ENCODE measurements around the gene COPS9. TPM values are rescaled to one million over a fixed set of nuclear protein-coding genes. Genes with fewer than 3 reads are reported as not detected.

The COPS9 gene
- total RNA-seq, 1 experiment from 2014 or later, result 473 TPM

DNA sequence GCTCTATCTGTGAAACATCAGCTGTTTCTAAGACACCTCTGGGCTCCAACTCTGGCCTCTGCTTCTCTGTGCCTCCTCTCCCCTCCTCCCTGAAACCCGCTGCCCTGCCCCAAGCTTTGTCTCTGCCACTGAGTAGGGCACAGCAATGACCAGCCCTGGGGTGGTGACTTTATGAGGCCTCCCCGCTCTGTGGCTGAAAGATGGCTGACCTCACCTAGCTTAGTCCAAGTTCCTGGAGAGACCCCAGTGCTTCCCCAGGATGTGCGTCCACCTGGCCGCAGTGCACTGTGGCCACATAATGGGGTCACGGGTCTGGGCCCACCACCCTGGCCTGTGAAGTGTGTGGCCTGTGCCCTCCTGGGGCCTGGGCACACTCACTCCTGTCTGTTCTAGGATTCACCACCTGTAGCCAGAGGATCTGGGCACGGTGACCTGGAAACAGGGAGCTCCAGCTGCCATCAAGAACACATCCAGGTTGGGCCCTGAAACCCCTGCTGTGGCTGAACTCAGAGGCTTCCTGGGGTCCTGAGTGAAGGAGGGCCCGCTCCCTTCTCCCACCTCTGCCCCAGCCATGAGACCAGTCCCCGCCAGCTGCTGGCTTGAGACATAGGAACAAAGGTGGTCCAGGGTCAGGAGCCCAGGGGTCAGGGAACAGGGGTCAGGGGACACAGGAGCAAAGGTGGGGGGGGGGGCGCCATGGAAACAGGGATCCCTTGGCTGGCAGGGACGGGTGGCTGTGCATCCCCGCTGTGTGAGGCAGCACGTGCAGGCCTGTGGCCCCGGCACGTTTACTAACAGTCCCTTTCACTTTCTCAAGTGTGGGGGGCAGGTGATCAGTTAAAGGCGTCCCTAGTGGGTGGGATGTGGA is 33.6 kb upstream of the COPS9 start:
- POLR2A ChIA-PET (ENCODE audit: unreplicated experiment), result no interaction called here
- CTCF ChIA-PET, result no interaction called here
- intact Hi-C loops (cut with micrococcal nuclease), result no loop called here
- TF ChIP-seq, protein P1, sequence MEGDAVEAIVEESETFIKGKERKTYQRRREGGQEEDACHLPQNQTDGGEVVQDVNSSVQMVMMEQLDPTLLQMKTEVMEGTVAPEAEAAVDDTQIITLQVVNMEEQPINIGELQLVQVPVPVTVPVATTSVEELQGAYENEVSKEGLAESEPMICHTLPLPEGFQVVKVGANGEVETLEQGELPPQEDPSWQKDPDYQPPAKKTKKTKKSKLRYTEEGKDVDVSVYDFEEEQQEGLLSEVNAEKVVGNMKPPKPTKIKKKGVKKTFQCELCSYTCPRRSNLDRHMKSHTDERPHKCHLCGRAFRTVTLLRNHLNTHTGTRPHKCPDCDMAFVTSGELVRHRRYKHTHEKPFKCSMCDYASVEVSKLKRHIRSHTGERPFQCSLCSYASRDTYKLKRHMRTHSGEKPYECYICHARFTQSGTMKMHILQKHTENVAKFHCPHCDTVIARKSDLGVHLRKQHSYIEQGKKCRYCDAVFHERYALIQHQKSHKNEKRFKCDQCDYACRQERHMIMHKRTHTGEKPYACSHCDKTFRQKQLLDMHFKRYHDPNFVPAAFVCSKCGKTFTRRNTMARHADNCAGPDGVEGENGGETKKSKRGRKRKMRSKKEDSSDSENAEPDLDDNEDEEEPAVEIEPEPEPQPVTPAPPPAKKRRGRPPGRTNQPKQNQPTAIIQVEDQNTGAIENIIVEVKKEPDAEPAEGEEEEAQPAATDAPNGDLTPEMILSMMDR (conservative IDR thresholded peaks at IDR 0.05; ENCODE audit: low read depth, low read length), result no peak
- TF ChIP-seq EZH2phosphoT487 (IDR thresholded peaks at IDR 0.05; ENCODE audit: borderline replicate concordance, low read length) (no peak), EZH2 (IDR thresholded peaks at IDR 0.05; ENCODE audit: low read length, unreplicated experiment) (no peak)
- Histone ChIP-seq H3K9me3 (ENCODE audit: low read length) (no peaks in the 10 kb centered on the region), H3F3A (ENCODE audit: low read length, unreplicated experiment) (no peaks in the 10 kb centered on the region), H3K4me1 (ENCODE audit: insufficient read depth, low read length) (no peaks in the 10 kb centered on the region), H3K9ac (ENCODE audit: low read length) (no peak overlapping the region), H2AFZ (ENCODE audit: low read length) (no peak overlapping the region), H4K20me1 (ENCODE audit: low read length) (no peaks in the 10 kb centered on the region), H3K27me3 (ENCODE audit: low read length) (peaks cover 46% of the 10 kb centered on the region), H3K4me3 (ENCODE audit: low read length) (no peak overlapping the region), H3K9me2 (replicated peaks; ENCODE audit: low read length) (no peaks in the 10 kb centered on the region), H3K4me2 (ENCODE audit: low read length) (no peak overlapping the region), H3K27ac (ENCODE audit: low read length) (no peak overlapping the region), H3K79me2 (ENCODE audit: low read length) (no peaks in the 10 kb centered on the region), H3K36me3 (ENCODE audit: low read depth, low read length) (no peaks in the 10 kb centered on the region)
- no peak for ATAC-seq
- no peak for DNase-seq
- no TSS peak for BruUV-seq (replicated peaks)

DNA sequence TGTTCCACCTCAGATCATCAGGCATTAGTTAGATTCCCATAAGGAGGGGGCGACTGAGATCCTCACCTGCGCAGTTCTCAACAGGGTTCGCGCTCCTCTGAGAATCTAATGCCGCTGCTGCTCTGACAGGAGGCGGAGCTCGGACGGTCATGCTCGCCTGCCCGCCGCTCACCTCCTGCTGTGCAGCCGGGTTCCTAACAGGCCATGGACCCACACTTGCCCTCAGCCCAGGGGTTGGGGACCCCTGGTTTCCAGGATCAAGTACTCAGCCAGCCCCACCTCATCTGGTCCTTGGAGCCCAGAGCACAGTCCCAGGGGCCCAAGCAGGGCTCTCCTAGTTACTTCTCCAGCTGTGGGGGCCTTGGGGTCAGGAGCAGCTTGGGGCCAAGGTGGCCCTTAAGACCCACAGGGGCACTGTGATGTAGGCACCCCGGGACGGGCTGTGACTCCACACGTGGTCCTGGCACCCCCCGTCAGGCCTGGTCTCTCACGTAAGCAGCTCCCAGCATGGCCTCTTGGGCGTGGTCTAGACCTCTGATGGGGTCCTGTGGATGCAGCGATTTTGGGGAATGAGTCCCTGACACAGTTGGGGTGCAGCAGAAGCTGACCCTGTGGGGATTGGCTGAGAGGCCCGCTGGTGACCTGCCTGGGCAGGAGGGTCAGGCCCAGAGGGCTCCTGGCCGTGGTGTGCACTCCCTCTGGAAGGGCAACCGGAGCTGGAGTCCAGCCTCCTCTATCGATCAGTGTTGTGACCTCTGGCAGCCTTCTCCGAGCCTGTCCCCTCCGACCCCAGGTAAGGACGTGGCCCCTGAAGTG is 32.6 kb upstream of the COPS9 start:
- Histone ChIP-seq H3K79me2 (ENCODE audit: low read length) (no peaks in the 10 kb centered on the region), H3F3A (ENCODE audit: low read length, unreplicated experiment) (no peaks in the 10 kb centered on the region), H3K27ac (ENCODE audit: low read length) (no peak overlapping the region), H3K4me1 (ENCODE audit: insufficient read depth, low read length) (no peaks in the 10 kb centered on the region), H3K9ac (ENCODE audit: low read length) (no peak overlapping the region), H3K4me2 (ENCODE audit: low read length) (no peak overlapping the region), H4K20me1 (ENCODE audit: low read length) (no peaks in the 10 kb centered on the region), H3K27me3 (ENCODE audit: low read length) (peaks cover 37% of the 10 kb centered on the region), H3K4me3 (ENCODE audit: low read length) (no peak overlapping the region), H3K36me3 (ENCODE audit: low read depth, low read length) (no peaks in the 10 kb centered on the region), H3K9me3 (ENCODE audit: low read length) (no peaks in the 10 kb centered on the region), H2AFZ (ENCODE audit: low read length) (no peak overlapping the region), H3K9me2 (replicated peaks; ENCODE audit: low read length) (no peaks in the 10 kb centered on the region)
- ATAC-seq (no peak), DNase-seq (no peak)
- TF ChIP-seq EZH2phosphoT487 (IDR thresholded peaks at IDR 0.05; ENCODE audit: borderline replicate concordance, low read length) (no peak), EZH2 (IDR thresholded peaks at IDR 0.05; ENCODE audit: low read length, unreplicated experiment) (no peak)
- TF ChIP-seq, protein P1 (conservative IDR thresholded peaks at IDR 0.05; ENCODE audit: low read depth, low read length), result no peak
- intact Hi-C loops (cut with micrococcal nuclease), result no loop called here
- POLR2A ChIA-PET (ENCODE audit: unreplicated experiment), result no interaction called here
- no TSS peak for BruUV-seq (replicated peaks)
- CTCF ChIA-PET, result no interaction called here

All from PC-3 (cell line).